Erythroblast (primary cell): Measurements from ENCODE around the gene RPL13.
A peak's percentile ranks its signal among the peaks of the same experiment; 100 is the strongest.
"Not testable (repeated sequence)": the region's sequence is repeated elsewhere in the genome, so short reads cannot be mapped to it uniquely, and the experiment has no call there.

Experiments
- DNase-seq, 2 experiments: peaks; one replicate each; lab custom pipeline; 2025; lab: John Stamatoyannopoulos, UW
- GATA1 ChIP-seq: IDR thresholded peaks from 2 replicates; pipeline ENCODE4 v1.6.1; 2011; ENCODE audit warnings: low read depth, mild to moderate bottlenecking, control low read depth, low read length, moderate library complexity
- POLR2A ChIP-seq: IDR thresholded peaks from 2 replicates; pipeline ENCODE4 v1.6.1; 2011; ENCODE audit warnings: mild to moderate bottlenecking, low read length

RPL13 gene

GRCh38 chr16:89584768-89585549 is 24.5 kb downstream of the RPL13 start:
- no peak for DNase-seq
- TF ChIP-seq POLR2A = no peak
- TF ChIP-seq GATA1 = no peak

GRCh38 chr16:89586218-89586617 is 25.7 kb downstream of the RPL13 start:
- no peak for DNase-seq
- no peak for TF ChIP-seq POLR2A
- no peak for TF ChIP-seq GATA1

GRCh38 chr16:89586853-89587252 is 26.4 kb downstream of the RPL13 start:
- TF ChIP-seq GATA1 = no peak
- no peak for TF ChIP-seq POLR2A
- DNase-seq = peak; percentile 46 to 53

- not testable (repeated sequence) for DNase-seq
These were observed 27.2 kb downstream of the RPL13 start for GRCh38 chr16:89587676-89588075.

- DNase-seq = no peak
- no peak for TF ChIP-seq POLR2A
- no peak for TF ChIP-seq GATA1
These were observed 28.1 kb downstream of the RPL13 start for GRCh38 chr16:89588413-89589109.

- no peak for TF ChIP-seq POLR2A
These were observed 28.9 kb downstream of the RPL13 start for GRCh38 chr16:89589241-89589926.

GRCh38 chr16:89593841-89594240 is 33.4 kb downstream of the RPL13 start:
- DNase-seq = no peak
- no peak for TF ChIP-seq POLR2A
- TF ChIP-seq GATA1 = no peak

More at GRCh38 chr16:89589241-89589926, 28.9 kb downstream of the RPL13 start:
- no peak for DNase-seq

- DNase-seq = no peak
- no peak for TF ChIP-seq POLR2A
- no peak for TF ChIP-seq GATA1
These were observed 35.0 kb downstream of the RPL13 start for GRCh38 chr16:89595330-89596060.

- no peak for TF ChIP-seq GATA1
- no peak for TF ChIP-seq POLR2A
- DNase-seq = no peak
These were observed 35.7 kb downstream of the RPL13 start for GRCh38 chr16:89596061-89596689.

- TF ChIP-seq POLR2A = no peak
- no peak for TF ChIP-seq GATA1
These were observed 36.6 kb downstream of the RPL13 start for GRCh38 chr16:89596957-89597649.

GRCh38 chr16:89598199-89598598 is 37.7 kb downstream of the RPL13 start:
- DNase-seq = peak; percentile 25 to 56
- TF ChIP-seq GATA1 = no peak
- no peak for TF ChIP-seq POLR2A

More at GRCh38 chr16:89596957-89597649, 36.6 kb downstream of the RPL13 start:
- no peak for DNase-seq

GRCh38 chr16:89599451-89599858 is 39.0 kb downstream of the RPL13 start:
- DNase-seq = peak; percentile 25 to 43
- TF ChIP-seq GATA1 = no peak

GRCh38 chr16:89599902-89600301 is 39.4 kb downstream of the RPL13 start:
- TF ChIP-seq GATA1 (no peak), POLR2A (no peak)
- DNase-seq = no peak
